Measurements from ENCODE around the gene ATP6AP1. TPM values are rescaled to one million over a fixed set of nuclear protein-coding genes. Genes with fewer than 3 reads are reported as not detected.

The ATP6AP1 gene
- total RNA-seq, 1 donor from 2014 or later, result 66.5 TPM

Other genes with a start within 250 kb of the ATP6AP1 start
- gene OPN1MW, start 246.1 kb upstream of the ATP6AP1 start, total RNA-seq, result not detected in 2 replicates
- gene OPN1MW2, start 208.9 kb upstream of the ATP6AP1 start, total RNA-seq, result not detected in 2 replicates
- not detected in 2 replicates for gene OPN1MW3, start 171.1 kb upstream of the ATP6AP1 start, total RNA-seq
- not detected in 2 replicates for gene TEX28, start 133.6 kb upstream of the ATP6AP1 start, total RNA-seq
- not detected in 2 replicates for gene TKTL1, start 132.9 kb upstream of the ATP6AP1 start, total RNA-seq
- gene FLNA, start 54.0 kb upstream of the ATP6AP1 start, total RNA-seq, result 1,775 and 2,557 TPM in 2 replicates
- 20.1 and 23.5 TPM in 2 replicates for gene EMD, start 49.4 kb upstream of the ATP6AP1 start, total RNA-seq
- gene RPL10, start 30.3 kb upstream of the ATP6AP1 start, total RNA-seq, result 1,825 and 3,241 TPM in 2 replicates
- 107 and 134 TPM in 2 replicates for gene DNASE1L1, start 19.4 kb upstream of the ATP6AP1 start, total RNA-seq
- 17.7 and 18.6 TPM in 2 replicates for gene TAFAZZIN, start 17.1 kb upstream of the ATP6AP1 start, total RNA-seq
- gene GDI1, start 8.5 kb downstream of the ATP6AP1 start, total RNA-seq, result 48.3 and 56.0 TPM in 2 replicates
- 82.1 and 86.7 TPM in 2 replicates for gene FAM50A, start 15.5 kb downstream of the ATP6AP1 start, total RNA-seq
- 6.9 and 10.9 TPM in 2 replicates for gene PLXNA3, start 29.6 kb downstream of the ATP6AP1 start, total RNA-seq
- 12.5 and 13.0 TPM in 2 replicates for gene LAGE3, start 50.6 kb downstream of the ATP6AP1 start, total RNA-seq
- gene UBL4A, start 57.9 kb downstream of the ATP6AP1 start, total RNA-seq, result 47.5 and 56.1 TPM in 2 replicates
- gene SLC10A3, start 62.0 kb downstream of the ATP6AP1 start, total RNA-seq, result 12.5 and 14.3 TPM in 2 replicates
- 21.4 and 23.2 TPM in 2 replicates for gene FAM3A, start 87.6 kb downstream of the ATP6AP1 start, total RNA-seq
- gene G6PD, start 118.2 kb downstream of the ATP6AP1 start, total RNA-seq, result 67.9 and 73.6 TPM in 2 replicates
- 19.0 and 19.2 TPM in 2 replicates for gene IKBKG, start 118.9 kb downstream of the ATP6AP1 start, total RNA-seq
- gene CTAG1A, start 156.5 kb downstream of the ATP6AP1 start, total RNA-seq, result not detected in 2 replicates
- not detected in 2 replicates for gene CTAG1B, start 190.6 kb downstream of the ATP6AP1 start, total RNA-seq
- not detected in 2 replicates for gene CTAG2, start 224.9 kb downstream of the ATP6AP1 start, total RNA-seq